Measurements from ENCODE around the gene GJB1.

Gene GJB1

DNA sequence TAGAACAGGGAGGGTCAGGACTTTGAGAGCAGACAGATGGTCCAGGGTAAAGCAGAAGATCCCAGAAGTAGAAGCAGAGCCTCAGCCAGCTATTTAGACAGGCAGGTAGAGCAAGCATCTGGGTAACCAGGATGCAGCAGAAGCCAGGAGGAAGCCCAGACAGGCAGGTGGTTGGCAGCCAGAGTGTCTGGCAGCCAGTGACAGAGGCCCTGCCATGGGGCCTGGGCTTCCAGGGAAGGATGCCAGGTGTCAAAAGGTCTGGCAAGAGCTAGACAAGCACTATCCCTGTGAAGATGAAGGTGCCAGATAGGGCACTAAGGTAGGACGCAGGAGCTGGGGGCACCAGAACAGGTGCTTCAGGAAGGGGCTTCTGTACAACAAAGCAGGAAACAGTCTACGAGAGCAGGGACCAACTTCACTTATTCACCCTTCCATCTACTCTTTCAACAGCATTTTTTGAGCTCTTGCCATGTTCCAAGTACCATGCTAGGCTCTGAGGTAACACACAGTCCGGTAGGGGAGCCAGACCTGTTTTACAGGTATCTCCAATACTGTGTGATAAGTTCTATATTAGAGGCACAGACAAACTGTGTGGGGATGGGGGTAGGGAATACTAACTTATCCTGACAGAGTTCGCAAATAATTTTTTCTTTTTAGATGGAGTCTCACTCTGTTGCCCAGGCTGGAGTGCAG, 38.1 kb upstream of the GJB1 start:
- Histone ChIP-seq H3K9ac (ENCODE audit: low read depth, low read length) (no peak overlapping the region), H3K27me3 (ENCODE audit: control insufficient read depth, insufficient read depth, low read length) (no peaks in the 10 kb centered on the region), H3K4me1 (ENCODE audit: control insufficient read depth, insufficient read depth, low read length) (peaks cover 10% of the 10 kb centered on the region), H3K4me3 (ENCODE audit: low read depth, low read length) (no peak overlapping the region), H3K36me3 (ENCODE audit: control insufficient read depth, insufficient read depth, low read length) (no peaks in the 10 kb centered on the region), H3K9me3 (ENCODE audit: control insufficient read depth, insufficient read depth, low read length) (peaks cover 4% of the 10 kb centered on the region)

DNA sequence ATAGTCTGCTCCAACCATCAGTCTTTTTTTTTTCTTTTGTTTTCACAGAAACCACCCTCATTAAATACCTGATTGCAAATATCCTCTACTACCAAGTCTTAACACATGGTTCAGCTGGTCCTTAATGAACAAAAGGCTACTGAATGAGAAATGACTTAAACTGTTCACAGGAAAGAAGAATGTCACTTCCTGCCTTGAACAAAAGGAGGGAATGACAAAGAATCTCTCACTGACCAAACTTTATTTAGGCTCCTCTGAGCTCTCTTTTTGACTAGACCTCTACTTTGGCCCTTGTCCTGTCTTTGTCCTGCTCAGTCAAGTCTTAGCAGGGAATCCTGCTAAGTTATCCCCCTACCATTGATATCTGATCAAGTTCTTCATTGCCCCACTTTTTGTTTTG, 31.8 kb upstream of the GJB1 start:
- Histone ChIP-seq H3K9ac (ENCODE audit: low read depth, low read length) (no peak overlapping the region), H3K4me1 (ENCODE audit: control insufficient read depth, insufficient read depth, low read length) (peaks cover 4% of the 10 kb centered on the region), H3K4me3 (ENCODE audit: low read depth, low read length) (no peak overlapping the region), H3K9me3 (ENCODE audit: control insufficient read depth, insufficient read depth, low read length) (no peaks in the 10 kb centered on the region), H3K27me3 (ENCODE audit: control insufficient read depth, insufficient read depth, low read length) (no peaks in the 10 kb centered on the region), H3K36me3 (ENCODE audit: control insufficient read depth, insufficient read depth, low read length) (no peaks in the 10 kb centered on the region)

DNA sequence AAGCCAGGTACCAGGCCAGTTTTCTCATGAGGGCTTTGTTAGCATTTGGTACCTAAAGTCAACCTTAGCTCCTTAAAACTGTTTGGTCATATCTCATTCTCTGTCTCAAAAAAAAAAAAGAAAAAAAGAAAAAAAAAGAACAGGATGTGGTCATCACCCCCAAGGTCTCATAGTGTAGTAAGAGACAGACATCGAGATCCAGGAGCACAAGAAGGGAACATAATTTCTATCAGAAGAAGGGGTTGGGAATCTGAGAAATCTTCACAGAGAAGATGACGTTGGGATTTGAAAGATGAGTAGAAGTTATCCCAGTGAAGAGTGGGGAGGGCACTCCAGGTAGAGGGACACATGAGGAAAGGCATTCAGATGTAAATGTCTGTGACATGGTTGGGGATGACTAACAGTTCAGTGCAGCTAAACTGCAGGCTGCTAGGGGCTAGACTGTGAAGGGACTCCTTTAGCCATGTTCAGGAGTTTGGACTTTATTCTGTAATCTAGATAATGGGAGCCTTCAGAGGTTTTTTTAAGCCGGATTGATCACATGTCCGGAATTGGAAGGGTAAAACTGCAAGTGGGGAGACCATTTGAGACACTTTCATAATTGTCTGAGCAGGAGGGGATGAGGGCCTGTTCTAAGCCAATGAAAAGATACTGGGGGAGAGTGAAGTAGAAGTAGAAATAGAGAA, 26.9 kb upstream of the GJB1 start:
- Histone ChIP-seq H3K36me3 (ENCODE audit: control insufficient read depth, insufficient read depth, low read length) (no peaks in the 10 kb centered on the region), H3K4me3 (ENCODE audit: low read depth, low read length) (no peak overlapping the region), H3K4me1 (ENCODE audit: control insufficient read depth, insufficient read depth, low read length) (peaks cover 6% of the 10 kb centered on the region), H3K9me3 (ENCODE audit: control insufficient read depth, insufficient read depth, low read length) (no peaks in the 10 kb centered on the region), H3K9ac (ENCODE audit: low read depth, low read length) (no peak overlapping the region), H3K27me3 (ENCODE audit: control insufficient read depth, insufficient read depth, low read length) (no peaks in the 10 kb centered on the region)

DNA sequence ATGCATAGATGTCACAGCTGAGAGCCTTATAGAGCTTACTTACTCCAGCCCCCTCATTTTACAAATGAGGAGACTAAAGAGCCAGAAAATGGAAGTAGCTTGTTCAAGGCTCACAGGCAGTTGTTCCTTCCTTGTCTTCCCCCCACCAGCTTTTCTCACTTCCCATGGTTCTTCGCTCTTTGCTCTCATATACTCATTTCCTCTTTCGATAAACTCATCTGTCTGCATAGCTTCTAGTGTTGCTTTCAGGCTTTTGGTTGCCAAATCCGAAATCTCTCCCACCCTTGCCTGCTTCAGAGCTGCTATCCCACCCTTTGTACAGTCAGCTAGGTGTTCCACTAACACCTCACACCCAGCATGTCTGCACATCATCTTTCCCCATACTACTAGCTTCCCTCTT, 25.0 kb upstream of the GJB1 start:
- no peak overlapping the region for H3K9ac ChIP-seq (ENCODE audit: low read depth, low read length)
- H3K27me3 ChIP-seq (ENCODE audit: control insufficient read depth, insufficient read depth, low read length): no peaks in the 10 kb centered on the region
- no peaks in the 10 kb centered on the region for H3K9me3 ChIP-seq (ENCODE audit: control insufficient read depth, insufficient read depth, low read length)
- H3K4me3 ChIP-seq (ENCODE audit: low read depth, low read length): no peak overlapping the region
- no peaks in the 10 kb centered on the region for H3K36me3 ChIP-seq (ENCODE audit: control insufficient read depth, insufficient read depth, low read length)
- peaks cover 4% of the 10 kb centered on the region for H3K4me1 ChIP-seq (ENCODE audit: control insufficient read depth, insufficient read depth, low read length)

DNA sequence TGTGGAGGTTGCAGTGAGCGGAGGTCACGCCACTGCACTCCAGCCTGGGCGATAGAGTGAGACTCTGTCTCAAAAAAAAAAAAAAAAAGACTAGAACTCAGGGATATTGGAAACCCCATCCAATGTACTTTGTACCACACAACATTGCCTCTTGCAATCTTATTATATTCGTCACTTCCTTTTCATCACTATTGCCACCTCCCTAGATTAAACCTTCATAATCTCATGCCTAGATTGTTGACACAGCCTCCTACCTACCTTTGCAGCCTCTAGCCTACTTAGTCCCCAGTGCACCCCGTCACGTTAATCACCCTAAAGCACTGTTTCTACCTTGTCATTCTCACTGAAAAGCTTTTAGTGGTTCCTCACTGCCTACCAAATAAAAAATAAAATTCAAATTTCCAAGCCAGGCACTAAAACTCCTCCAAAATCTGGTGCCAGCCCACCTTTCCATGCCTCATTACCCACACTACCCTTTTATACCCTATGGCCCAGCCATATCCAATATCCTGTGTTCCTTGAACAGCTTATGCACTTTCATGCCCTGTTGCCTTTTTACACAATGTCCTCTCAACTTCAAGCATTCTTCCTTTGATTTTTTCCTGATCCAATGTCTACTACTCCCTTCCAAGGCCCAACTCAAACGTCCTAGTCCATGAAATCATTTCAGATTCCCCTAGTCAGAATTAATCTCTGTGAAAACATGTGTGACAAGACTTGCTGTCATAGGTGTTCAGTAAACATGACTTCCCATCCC, 23.6 kb upstream of the GJB1 start:
- Histone ChIP-seq H3K9ac (ENCODE audit: low read depth, low read length) (no peak overlapping the region), H3K4me3 (ENCODE audit: low read depth, low read length) (no peak overlapping the region), H3K27me3 (ENCODE audit: control insufficient read depth, insufficient read depth, low read length) (no peaks in the 10 kb centered on the region), H3K9me3 (ENCODE audit: control insufficient read depth, insufficient read depth, low read length) (no peaks in the 10 kb centered on the region), H3K4me1 (ENCODE audit: control insufficient read depth, insufficient read depth, low read length) (peaks cover 4% of the 10 kb centered on the region), H3K36me3 (ENCODE audit: control insufficient read depth, insufficient read depth, low read length) (no peaks in the 10 kb centered on the region)

DNA sequence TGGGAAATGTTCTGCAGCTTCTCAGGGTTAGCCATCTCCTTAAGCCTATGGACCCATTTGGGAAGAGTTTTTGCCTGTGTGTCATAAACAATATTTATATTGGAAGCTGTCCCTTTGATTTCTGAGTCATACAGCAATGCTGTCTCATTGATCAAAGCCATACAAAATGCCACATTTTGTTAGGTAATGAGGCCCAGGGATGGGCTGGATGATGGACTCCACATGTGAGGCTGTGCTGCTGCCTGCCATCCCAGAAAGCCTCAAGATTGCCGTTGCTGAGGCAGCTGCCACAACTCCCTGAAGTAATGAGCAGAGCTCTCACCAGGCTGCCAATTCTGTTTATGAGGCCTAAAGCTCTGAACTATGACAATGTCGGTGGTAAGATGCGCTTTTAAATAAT, 12.2 kb upstream of the GJB1 start:
- H3K36me3 ChIP-seq (ENCODE audit: control insufficient read depth, insufficient read depth, low read length): no peaks in the 10 kb centered on the region
- H3K9me3 ChIP-seq (ENCODE audit: control insufficient read depth, insufficient read depth, low read length): no peaks in the 10 kb centered on the region
- H3K4me3 ChIP-seq (ENCODE audit: low read depth, low read length): no peak overlapping the region
- H3K9ac ChIP-seq (ENCODE audit: low read depth, low read length): no peak overlapping the region
- no peaks in the 10 kb centered on the region for H3K27me3 ChIP-seq (ENCODE audit: control insufficient read depth, insufficient read depth, low read length)
- no peaks in the 10 kb centered on the region for H3K4me1 ChIP-seq (ENCODE audit: control insufficient read depth, insufficient read depth, low read length)

DNA sequence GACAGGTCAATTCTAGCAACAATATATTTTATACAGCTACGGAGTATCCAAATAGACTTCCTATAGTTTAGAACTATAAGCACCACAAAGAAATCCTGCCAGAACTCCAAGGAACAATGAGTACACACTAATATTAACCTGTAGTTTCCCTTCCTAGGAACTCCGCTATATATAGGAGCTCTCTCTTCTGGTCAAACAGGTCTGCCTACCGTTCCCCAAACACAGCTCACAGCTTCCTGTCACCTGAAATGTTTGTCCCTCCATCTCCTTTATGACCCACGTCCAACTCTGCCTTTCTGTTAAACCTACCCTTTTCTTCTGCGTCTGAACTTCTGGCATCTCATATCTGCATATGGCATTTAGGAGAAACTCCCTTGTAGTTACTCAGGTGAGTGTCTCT, 10.5 kb upstream of the GJB1 start:
- Histone ChIP-seq H3K27me3 (ENCODE audit: control insufficient read depth, insufficient read depth, low read length) (no peaks in the 10 kb centered on the region), H3K36me3 (ENCODE audit: control insufficient read depth, insufficient read depth, low read length) (no peaks in the 10 kb centered on the region), H3K9me3 (ENCODE audit: control insufficient read depth, insufficient read depth, low read length) (no peaks in the 10 kb centered on the region), H3K4me3 (ENCODE audit: low read depth, low read length) (no peak overlapping the region), H3K9ac (ENCODE audit: low read depth, low read length) (no peak overlapping the region), H3K4me1 (ENCODE audit: control insufficient read depth, insufficient read depth, low read length) (no peaks in the 10 kb centered on the region)

DNA sequence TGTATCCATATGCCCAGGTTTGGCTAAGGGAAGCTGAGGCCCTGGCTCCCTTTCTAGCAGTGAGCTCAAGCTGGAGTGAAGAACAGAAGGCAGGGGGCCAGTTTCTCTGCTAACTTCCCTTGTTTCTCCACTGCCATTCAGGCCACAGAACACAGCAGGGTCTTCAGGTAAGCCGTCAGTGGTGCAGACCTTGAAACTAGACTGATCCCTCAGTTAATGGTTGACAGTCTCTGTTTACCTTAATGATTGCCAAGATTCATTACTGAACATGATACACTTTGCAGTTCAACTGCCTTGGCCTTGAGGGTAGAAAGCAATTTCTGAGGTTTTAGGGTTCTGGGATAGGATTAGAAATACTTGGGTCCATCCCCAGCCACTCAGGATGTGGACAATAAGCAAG, 8.9 kb upstream of the GJB1 start:
- no peaks in the 10 kb centered on the region for H3K9me3 ChIP-seq (ENCODE audit: control insufficient read depth, insufficient read depth, low read length)

DNA sequence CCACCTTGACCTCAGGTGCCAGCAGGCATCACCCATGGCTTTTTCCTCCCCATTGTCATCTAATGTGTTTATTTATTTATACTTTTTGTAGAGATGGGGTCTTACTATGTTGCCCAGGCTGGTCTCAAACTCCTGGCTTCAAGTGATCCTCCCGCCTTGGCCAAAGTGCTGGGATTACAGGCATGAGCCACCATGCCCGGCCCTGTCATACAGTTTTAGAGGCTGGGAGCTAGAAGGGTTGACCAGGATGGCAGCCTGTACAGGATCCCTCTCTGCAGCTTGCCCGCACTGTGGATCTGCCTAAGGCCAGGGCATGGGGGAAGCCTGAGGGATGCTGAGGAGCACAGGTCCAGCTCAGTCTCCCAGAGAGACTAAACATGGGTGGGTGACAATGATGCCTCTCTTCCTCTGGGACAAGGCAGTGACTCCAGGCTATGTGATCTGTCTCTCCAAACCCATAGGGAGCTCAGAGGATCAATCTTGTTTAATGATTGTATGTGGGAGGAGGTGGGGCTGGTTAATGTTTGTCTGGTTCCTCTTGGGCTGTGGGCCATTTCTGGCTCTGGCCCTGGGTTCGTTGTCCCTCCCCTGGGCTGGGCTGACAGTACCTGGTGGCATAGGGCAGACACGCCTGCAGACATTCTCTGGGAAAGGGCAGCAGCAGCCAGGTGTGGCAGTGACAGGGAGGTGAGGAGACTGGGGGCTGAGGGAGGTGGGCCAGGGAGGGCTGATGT, 8.3 kb upstream of the GJB1 start:
- Histone ChIP-seq H3K4me3 (ENCODE audit: low read depth, low read length) (no peak overlapping the region), H3K36me3 (ENCODE audit: control insufficient read depth, insufficient read depth, low read length) (no peaks in the 10 kb centered on the region), H3K9me3 (ENCODE audit: control insufficient read depth, insufficient read depth, low read length) (no peaks in the 10 kb centered on the region), H3K27me3 (ENCODE audit: control insufficient read depth, insufficient read depth, low read length) (no peaks in the 10 kb centered on the region), H3K9ac (ENCODE audit: low read depth, low read length) (no peak overlapping the region), H3K4me1 (ENCODE audit: control insufficient read depth, insufficient read depth, low read length) (no peaks in the 10 kb centered on the region)

More for the DNA sequence above, 8.9 kb upstream of the GJB1 start:
- Histone ChIP-seq H3K4me1 (ENCODE audit: control insufficient read depth, insufficient read depth, low read length) (no peaks in the 10 kb centered on the region), H3K9ac (ENCODE audit: low read depth, low read length) (no peak overlapping the region), H3K27me3 (ENCODE audit: control insufficient read depth, insufficient read depth, low read length) (no peaks in the 10 kb centered on the region), H3K36me3 (ENCODE audit: control insufficient read depth, insufficient read depth, low read length) (no peaks in the 10 kb centered on the region), H3K4me3 (ENCODE audit: low read depth, low read length) (no peak overlapping the region)

DNA sequence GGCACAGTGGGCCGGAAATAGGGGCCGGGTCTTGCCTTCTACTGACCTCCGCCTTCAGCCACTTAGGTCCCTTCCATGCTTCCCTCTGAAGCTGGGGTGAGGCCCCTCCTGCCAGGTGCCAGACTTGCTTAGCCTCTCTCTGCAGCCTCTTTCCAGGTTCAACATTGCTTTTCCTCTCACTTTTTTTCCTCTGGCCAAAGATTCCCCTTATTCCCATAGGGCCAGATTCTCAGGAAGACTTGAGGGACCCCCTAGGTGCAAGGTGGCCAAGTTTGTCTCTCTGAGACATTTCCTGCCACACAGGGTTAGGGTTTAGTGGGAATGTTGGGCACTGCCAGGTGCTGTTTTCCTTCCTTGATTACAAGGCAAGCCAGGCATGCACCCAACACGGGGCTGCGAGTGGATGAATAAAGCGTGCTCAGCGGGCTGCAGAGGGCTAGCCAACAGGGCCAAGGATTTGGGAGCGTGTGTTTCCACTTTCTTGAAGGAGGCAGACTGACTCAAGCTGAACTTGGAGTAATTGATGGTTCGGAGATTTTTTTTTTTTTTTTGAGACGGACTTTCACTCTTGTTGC, 7.6 kb upstream of the GJB1 start:
- H3K36me3 ChIP-seq (ENCODE audit: control insufficient read depth, insufficient read depth, low read length): no peaks in the 10 kb centered on the region
- no peak overlapping the region for H3K4me3 ChIP-seq (ENCODE audit: low read depth, low read length)
- no peaks in the 10 kb centered on the region for H3K9me3 ChIP-seq (ENCODE audit: control insufficient read depth, insufficient read depth, low read length)
- H3K9ac ChIP-seq (ENCODE audit: low read depth, low read length): no peak overlapping the region
- H3K4me1 ChIP-seq (ENCODE audit: control insufficient read depth, insufficient read depth, low read length): no peaks in the 10 kb centered on the region
- H3K27me3 ChIP-seq (ENCODE audit: control insufficient read depth, insufficient read depth, low read length): no peaks in the 10 kb centered on the region

DNA sequence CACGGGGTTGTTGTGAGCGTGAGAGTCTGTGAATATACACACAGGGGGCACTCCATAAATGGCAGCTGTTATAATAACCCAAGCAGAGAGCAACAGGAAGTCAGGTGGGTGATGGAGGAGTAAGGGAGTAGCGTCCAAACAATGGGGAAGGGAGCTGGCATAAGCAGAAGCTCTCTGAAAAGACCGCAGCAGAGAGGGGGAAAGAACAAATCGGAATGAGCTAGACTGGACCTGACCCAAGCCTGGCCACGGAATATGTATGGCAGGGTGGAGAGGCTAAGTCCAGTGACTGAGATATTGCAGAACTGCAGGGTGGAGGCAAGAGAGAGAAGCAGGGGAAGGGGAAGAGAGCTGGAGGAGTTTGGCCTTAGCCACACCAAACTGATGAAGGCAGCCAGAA, 6.5 kb upstream of the GJB1 start:
- H3K9me3 ChIP-seq (ENCODE audit: control insufficient read depth, insufficient read depth, low read length): no peaks in the 10 kb centered on the region
- no peak overlapping the region for H3K4me3 ChIP-seq (ENCODE audit: low read depth, low read length)
- no peaks in the 10 kb centered on the region for H3K4me1 ChIP-seq (ENCODE audit: control insufficient read depth, insufficient read depth, low read length)
- no peak overlapping the region for H3K9ac ChIP-seq (ENCODE audit: low read depth, low read length)
- no peaks in the 10 kb centered on the region for H3K27me3 ChIP-seq (ENCODE audit: control insufficient read depth, insufficient read depth, low read length)
- no peaks in the 10 kb centered on the region for H3K36me3 ChIP-seq (ENCODE audit: control insufficient read depth, insufficient read depth, low read length)
